C4-2B (cell line): ENCODE measurements around the gene VPS13D.

Experiments
- H3K27ac ChIP-seq: fragments of 450-650 bp; 2 replicates; pipeline ENCODE4 v1.5.1; 2017
- ZFX ChIP-seq: fragments of 450-650 bp; IDR thresholded peaks from 2 replicates; pipeline ENCODE4 v1.6.1; 2017
- TF ChIP-seq, protein P1 (sequence below): fragments of 450-650 bp; conservative IDR thresholded peaks from 2 replicates; pipeline ENCODE4 v1.5.1; 2017; ENCODE audit warnings: mild to moderate bottlenecking

The VPS13D gene, protein sequence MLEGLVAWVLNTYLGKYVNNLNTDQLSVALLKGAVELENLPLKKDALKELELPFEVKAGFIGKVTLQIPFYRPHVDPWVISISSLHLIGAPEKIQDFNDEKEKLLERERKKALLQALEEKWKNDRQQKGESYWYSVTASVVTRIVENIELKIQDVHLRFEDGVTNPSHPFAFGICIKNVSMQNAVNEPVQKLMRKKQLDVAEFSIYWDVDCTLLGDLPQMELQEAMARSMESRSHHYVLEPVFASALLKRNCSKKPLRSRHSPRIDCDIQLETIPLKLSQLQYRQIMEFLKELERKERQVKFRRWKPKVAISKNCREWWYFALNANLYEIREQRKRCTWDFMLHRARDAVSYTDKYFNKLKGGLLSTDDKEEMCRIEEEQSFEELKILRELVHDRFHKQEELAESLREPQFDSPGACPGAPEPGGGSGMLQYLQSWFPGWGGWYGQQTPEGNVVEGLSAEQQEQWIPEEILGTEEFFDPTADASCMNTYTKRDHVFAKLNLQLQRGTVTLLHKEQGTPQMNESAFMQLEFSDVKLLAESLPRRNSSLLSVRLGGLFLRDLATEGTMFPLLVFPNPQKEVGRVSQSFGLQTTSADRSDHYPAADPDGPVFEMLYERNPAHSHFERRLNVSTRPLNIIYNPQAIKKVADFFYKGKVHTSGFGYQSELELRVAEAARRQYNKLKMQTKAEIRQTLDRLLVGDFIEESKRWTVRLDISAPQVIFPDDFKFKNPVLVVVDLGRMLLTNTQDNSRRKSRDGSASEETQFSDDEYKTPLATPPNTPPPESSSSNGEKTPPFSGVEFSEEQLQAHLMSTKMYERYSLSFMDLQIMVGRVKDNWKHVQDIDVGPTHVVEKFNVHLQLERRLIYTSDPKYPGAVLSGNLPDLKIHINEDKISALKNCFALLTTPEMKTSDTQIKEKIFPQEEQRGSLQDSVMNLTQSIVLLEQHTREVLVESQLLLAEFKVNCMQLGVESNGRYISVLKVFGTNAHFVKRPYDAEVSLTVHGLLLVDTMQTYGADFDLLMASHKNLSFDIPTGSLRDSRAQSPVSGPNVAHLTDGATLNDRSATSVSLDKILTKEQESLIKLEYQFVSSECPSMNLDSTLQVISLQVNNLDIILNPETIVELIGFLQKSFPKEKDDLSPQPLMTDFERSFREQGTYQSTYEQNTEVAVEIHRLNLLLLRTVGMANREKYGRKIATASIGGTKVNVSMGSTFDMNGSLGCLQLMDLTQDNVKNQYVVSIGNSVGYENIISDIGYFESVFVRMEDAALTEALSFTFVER (N-terminal part only)

DNA sequence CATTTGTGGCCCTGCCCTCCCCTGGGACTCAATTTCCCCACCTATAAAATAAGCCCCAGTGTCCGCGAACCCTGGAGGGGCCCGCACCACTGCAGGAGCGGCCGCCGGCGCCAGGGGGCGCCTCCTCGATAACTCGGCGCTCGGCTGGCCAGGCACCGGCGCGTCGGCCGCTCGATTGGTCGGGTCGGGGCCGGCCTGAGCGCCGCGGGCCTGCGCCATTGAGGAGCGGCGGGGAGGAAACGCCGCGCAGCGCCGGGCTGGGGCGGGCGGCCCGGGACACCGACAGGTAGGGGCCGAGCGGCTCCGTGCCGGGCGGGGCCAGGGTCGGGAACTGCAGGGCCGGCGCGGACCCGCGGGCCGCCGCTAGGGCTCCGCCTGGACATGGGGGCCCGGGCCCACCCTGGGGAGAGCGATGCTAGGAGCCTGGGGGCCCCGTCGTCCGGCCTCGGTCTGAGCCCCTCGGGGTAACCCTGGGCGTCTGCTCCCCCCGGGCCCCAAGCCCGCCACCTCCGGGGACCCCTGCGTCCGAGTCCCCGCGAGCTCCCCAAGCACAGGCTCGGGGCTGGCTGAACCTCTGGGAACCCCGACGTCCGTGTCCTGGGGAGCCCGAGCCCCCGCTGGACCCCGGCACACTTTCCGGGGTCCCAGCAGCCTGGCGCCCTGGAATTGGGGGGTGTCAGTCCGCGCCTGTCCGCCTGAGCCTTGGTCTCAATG lies at the start of gene VPS13D:
TSS of gene VPS13D (plus strand) at position 196 of the 714 bp plus-strand sequence. CDS start 4,237 bp downstream, outside the sequence.
- TF ChIP-seq, protein P1, sequence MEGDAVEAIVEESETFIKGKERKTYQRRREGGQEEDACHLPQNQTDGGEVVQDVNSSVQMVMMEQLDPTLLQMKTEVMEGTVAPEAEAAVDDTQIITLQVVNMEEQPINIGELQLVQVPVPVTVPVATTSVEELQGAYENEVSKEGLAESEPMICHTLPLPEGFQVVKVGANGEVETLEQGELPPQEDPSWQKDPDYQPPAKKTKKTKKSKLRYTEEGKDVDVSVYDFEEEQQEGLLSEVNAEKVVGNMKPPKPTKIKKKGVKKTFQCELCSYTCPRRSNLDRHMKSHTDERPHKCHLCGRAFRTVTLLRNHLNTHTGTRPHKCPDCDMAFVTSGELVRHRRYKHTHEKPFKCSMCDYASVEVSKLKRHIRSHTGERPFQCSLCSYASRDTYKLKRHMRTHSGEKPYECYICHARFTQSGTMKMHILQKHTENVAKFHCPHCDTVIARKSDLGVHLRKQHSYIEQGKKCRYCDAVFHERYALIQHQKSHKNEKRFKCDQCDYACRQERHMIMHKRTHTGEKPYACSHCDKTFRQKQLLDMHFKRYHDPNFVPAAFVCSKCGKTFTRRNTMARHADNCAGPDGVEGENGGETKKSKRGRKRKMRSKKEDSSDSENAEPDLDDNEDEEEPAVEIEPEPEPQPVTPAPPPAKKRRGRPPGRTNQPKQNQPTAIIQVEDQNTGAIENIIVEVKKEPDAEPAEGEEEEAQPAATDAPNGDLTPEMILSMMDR: peak; percentile 99
- peak; percentile 86 for TF ChIP-seq ZFX

DNA sequence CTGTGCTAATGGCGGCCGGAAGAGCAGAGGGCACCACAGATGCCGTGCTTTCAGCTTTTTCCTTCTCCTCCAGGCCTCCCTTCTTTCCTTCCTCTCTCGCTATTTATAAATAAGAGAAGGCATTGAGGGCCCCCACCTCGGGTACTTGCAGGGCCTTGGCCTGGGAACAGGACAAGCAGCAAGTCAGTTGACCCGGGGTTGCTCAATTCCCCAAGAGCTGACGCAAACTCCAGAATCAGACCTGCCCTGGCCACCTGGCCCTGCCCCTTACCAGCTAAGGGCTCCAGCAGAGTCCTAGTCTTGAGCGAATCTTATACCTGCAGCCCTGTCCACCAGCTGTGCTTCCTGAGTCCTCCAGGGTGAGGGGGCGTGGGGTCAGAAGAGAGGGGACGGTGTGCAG lies 49.5 kb upstream of the VPS13D start:
- H3K27ac ChIP-seq: no peak overlapping the region
- TF ChIP-seq, protein P1: no peak
- no peak for TF ChIP-seq ZFX

More for the DNA sequence above, at the start of gene VPS13D:
- H3K27ac ChIP-seq: peak within 1 kb of the TSS; percentile 98

DNA sequence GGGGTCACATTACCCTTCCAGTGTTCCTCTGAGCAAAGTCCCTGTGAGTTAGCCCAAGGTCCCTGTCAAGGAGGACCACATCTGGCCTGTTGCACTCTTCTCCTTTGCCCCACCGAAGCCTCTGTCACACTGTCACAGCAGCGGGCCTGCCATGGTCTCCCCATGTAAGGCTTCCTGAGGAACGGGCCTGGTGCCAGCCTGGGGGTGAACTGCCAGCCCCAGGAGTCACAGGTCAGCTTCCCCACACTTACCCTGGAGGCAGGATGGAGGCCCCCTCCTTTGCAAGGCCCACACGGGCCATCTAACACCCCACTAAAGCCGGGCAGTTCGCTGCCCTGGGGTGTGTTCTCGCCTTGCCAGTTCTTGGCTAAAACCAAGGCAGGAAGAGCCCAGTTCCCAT lies 48.9 kb upstream of the VPS13D start:
- TF ChIP-seq, protein P1: no peak
- no peak for TF ChIP-seq ZFX
- H3K27ac ChIP-seq: no peak overlapping the region

DNA sequence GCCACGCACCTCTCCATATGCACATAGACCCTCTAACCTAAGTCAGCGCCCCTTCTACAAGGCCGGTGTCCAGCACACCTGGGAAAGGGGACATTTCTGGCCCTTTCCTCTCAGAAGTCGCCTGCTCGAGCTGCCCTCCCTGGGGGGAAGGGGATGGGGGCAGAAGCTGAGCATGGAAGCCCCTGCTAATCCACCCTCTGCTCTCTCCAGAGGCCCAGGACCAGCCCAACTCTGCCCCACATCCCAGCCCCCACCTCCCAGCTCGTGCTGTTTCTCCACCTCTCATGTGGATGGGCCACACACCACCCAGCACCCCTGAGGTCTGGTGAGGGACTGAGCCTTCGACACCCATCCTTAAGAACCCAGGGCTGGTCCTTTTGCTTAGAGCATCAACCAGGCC lies 48.3 kb upstream of the VPS13D start:
- TF ChIP-seq, protein P1: no peak
- no peak for TF ChIP-seq ZFX

DNA sequence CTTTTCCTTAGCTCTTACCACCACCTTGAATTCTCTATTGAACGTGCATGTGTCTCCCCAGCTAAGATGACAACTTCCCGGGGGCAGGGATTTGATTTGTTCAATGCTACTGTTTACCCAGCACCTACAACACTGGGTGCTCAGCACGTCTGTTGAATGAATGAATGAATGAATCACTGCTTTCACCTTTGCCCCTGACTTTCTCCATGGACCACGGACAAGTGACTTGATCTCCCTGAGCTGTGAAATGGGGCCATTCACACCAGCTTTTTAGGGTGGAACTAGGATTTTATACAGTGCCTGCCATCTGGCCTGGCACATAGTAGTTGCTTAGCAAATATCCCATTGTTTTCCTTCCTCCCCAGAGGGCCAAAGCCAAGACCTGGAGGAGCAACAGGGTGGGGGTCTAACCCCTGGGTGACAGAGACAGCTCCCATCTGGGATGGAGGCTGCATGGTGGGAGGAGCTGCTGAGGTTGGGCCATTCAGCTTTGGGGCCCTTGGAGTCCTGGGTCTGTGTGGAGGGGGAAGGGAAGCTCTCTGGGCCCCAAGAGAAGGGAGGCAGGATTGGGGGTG lies 47.3 kb upstream of the VPS13D start:
- TF ChIP-seq, protein P1: no peak
- TF ChIP-seq ZFX: no peak
- H3K27ac ChIP-seq: no peak overlapping the region

More for the DNA sequence above, 48.3 kb upstream of the VPS13D start:
- no peak overlapping the region for H3K27ac ChIP-seq

DNA sequence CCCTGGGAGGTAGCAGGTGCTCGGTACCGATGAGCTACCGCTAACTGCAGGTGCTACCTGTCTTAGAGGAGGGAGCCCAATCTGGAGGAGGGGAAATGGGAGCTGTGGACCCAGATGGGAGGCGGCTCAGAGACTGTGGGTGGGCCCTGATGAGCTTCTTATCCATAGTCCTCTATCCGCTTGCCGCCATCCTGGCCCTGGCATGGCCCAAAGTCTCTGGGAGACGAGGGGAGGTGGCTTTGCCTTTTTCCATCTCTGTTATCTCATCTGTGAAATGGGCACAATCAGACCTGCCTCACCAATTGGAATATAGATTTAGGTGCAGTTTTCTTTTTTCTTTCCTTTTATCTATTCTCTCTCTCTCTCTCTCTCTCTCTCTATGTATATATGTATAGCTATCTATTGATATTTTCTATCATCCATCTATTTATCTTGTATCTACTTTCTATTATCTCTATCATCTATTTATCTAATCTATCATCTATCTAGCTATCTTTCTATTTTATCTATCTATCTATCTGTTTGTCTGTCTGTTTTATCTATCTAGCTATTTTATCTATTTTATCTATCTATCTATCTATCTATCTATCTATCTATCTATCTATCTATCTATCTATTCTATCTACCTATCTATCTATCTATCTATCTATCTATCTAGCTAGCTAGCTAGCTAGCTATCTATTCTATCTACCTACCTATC lies 46.6 kb upstream of the VPS13D start:
- H3K27ac ChIP-seq: no peak overlapping the region
- no peak for TF ChIP-seq ZFX
- TF ChIP-seq, protein P1: no peak
